GM13977 (cell line): ENCODE results near the gene DYNLL1.

Source experiments
- DNase-seq: peaks from one replicate; pipeline ENCODE4 v3.0.0; 2012; ENCODE audit warnings: low spot score
- in situ Hi-C: fragments of 300-500 bp; cut with MboI; formaldehyde crosslinking; loops from one replicate; pipeline ENCODE4 v1.12.0; 2022; ENCODE audit warnings: low sequenced_read_pairs, low pct_unique_long_range_greater_than_20kb, mixed read lengths, inconsistent platforms; ENCODE audit not compliant: unreplicated experiment
- TF ChIP-seq, protein P1 (sequence below): IDR thresholded peaks from 2 replicates; pipeline ENCODE4 v1.5.1; 2012; ENCODE audit warnings: mild to moderate bottlenecking, control low read depth; ENCODE audit not compliant: insufficient read depth; ENCODE audit errors: extremely low read depth, missing control alignments

DYNLL1 gene

GRCh38 chr12:120468325-120468820, 27.5 kb upstream of the DYNLL1 start:
- in situ Hi-C loops, result no loop called here
- TF ChIP-seq, protein P1, sequence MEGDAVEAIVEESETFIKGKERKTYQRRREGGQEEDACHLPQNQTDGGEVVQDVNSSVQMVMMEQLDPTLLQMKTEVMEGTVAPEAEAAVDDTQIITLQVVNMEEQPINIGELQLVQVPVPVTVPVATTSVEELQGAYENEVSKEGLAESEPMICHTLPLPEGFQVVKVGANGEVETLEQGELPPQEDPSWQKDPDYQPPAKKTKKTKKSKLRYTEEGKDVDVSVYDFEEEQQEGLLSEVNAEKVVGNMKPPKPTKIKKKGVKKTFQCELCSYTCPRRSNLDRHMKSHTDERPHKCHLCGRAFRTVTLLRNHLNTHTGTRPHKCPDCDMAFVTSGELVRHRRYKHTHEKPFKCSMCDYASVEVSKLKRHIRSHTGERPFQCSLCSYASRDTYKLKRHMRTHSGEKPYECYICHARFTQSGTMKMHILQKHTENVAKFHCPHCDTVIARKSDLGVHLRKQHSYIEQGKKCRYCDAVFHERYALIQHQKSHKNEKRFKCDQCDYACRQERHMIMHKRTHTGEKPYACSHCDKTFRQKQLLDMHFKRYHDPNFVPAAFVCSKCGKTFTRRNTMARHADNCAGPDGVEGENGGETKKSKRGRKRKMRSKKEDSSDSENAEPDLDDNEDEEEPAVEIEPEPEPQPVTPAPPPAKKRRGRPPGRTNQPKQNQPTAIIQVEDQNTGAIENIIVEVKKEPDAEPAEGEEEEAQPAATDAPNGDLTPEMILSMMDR, result no peak
- peak; percentile 38 for DNase-seq

DNA sequence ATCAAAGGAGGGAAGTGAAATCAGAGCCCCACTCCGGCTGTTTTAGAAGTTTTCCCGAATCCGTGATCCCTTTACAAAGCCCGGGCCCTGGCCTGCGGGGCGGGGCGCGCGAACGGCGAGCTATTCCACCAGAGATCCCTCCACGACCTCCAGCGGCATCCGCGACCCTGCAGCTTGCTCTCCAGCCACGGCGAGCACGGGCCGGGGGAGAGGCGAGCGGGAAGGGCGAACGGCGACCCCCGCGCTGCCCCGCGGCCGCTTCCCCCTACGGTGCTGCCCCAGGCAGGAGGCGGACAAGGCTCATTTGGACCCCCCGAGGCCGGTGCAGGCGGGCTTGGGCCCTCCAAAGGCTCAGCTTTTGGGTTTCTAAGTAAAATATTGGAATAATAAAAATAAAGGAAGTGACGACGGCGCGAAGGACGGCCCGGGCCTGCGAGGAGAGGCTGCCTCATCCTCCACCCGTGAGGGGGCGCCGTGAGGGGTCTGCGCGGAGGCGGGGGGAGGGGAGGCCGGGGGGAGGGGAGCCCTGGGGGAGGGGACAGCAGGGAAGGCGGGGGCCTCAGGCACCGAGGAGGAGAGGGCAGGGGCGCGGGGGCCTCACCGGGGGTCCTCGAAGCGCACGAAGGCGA, 27.0 kb upstream of the DYNLL1 start:
- in situ Hi-C loops, result no loop called here
- TF ChIP-seq, protein P1, result peak; percentile 37
- peak; percentile 79 for DNase-seq

- in situ Hi-C loops, result no loop called here
Measured at GRCh38 chr12:120469450-120470149, 26.3 kb upstream of the DYNLL1 start, which contains the start of gene SRSF9. Gene SRSF9, minus strand, starts transcription at chr12:120469748. Its CDS starts 139 bp downstream, at chr12:120469609.

GRCh38 chr12:120470150-120470784, 25.6 kb upstream of the DYNLL1 start:
- in situ Hi-C loops, result no loop called here
- DNase-seq, result no peak
- TF ChIP-seq, protein P1, result no peak

More at GRCh38 chr12:120469450-120470149, 26.3 kb upstream of the DYNLL1 start, which contains the start of gene SRSF9:
- peak; percentile 100 for DNase-seq
- TF ChIP-seq, protein P1, result peak; percentile 97

DNA sequence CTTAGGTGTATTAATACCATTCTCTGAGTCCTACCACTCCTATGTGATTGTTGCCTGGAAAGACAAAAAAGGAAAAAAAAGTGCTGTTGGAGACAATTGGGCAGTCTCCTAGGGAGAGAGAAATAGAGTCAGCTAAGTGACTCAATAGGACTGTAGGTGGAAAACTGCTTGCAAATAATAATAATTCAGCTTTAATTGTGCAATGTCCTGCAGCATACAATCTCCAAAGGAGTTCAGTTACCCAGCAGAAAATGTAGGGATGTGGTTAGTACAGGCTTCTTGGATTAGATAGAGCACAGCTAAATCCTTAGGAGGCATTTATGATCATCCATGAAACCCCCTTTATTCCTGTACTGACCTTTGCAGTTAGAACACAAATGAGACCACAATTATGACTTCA, 23.4 kb upstream of the DYNLL1 start:
- in situ Hi-C loops, result no loop called here
- no peak for DNase-seq
- TF ChIP-seq, protein P1, result no peak

- DNase-seq, result no peak
- in situ Hi-C loops, result no loop called here
- TF ChIP-seq, protein P1, result no peak
Measured at GRCh38 chr12:120473807-120474615, 21.9 kb upstream of the DYNLL1 start.
